ENCODE data around the gene CLASP2.
"Not testable (repeated sequence)": the region's sequence is repeated elsewhere in the genome, so short reads cannot be mapped to it uniquely, and the experiment has no call there.

The CLASP2 gene

DNA sequence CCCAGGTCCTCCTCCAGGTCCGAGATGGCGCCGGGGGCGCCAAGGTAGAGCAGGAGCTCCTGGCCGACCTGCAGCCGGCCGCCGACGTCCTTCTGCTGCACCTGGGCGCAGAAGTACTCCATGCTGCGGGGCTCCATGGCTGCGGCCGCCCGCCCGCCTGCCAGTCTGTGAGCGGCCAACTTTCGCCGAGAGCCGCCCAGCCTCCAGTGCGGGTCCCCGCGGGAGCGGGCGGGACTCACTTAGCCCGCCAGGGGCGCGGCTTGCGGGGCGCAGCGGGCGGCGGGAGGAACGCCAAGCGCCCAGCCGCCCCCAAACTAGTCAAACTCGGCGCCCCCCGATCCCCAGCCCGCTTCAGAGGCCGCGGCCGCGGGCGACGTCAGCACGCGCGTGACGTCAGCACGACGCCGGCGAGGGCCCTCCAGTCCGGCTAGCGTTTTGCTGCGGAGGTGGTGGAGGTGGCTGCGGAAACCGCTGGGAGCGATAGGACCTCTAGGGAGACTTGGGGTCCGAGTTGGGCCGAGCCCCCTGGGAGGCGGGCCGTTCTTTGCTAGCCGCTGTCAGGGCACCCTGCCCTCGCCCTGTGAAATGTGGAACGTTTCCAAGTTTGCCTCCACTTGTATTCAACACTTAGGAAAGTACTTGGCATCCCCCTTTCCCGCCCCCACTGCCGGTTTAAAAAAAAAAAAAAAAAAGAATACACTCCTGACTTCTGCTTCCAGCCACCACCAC, at the start of gene CLASP2:
Gene CLASP2 (minus strand): TSS at position 389 of the 729 bp plus-strand sequence. CDS start 252 bp downstream, at position 137.
- peak; percentile 90 for DNase-seq

DNA sequence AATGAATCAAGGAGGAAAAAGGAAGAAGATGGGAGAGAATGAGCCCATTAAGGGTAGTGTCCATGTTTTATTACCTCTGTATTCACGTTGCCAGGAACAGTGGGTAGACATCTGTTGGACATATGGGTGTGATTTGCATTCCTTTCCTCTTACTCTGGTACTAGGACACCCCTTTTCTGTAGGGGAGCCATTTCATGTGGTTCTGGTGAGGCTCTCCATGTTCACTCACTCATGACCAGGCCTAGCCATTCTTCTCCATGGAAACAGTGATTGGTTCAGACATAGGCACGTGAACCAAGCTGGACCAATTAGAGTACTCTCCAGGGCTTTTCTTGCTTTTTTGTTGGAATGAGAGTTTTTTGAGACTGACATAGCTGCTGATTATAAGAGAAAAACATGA, 40.8 kb upstream of the CLASP2 start:
- no peak for DNase-seq

DNA sequence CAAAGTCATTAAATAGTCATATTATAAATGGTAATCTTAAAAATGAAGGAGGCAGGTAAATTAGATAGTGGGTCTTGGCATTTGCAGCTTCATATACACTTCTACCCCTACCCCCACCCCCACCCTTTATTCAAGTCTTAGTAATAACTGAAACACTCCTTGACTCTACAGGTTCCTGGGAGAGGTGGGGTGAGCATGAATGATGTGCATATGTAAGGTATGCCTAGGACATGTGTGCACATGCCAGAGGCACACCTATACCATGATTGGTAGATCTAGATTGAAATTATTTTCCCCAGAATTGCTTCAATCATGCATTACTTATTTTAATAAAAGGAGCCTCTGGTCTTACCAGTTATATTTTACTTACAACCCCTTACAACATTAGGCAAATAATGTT, 40.2 kb upstream of the CLASP2 start:
- no peak for DNase-seq

DNA sequence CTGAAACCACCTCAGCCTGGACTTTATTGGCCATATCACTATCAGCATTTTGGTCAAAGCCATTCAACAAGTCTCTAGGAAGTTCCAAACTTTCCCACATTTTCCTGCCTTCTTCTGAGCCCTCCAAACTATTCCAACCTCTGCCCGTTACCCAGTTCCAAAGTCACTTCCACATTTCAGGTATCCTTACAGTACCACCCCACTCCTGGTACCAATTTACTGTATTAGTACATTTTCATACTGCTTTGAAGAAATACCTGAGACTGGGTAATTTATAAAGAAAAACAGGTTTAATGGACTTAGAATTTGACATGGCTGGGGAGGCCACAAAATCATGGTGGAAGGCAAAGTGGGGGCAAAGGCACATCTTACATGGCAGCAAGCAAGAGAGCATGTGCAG, 36.3 kb upstream of the CLASP2 start:
- DNase-seq: not testable (repeated sequence)

DNA sequence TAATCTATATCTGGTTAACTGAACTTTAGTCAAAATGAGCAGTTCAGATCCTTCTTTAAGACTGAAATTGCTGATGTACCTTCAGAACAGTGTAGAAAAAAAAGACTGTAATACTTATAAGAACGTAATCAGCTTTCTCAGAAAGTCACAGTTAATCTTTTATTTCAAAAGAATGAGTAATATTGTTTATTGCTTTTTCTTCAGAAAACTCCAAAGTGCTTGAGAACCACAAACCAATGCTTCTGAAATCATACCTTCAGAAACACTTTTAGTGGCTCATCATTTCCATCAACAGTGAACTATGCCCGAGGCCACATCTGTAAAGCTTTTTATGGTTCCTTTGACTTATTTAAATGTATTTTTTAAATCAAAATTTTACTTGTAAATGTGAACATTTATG, 33.3 kb upstream of the CLASP2 start:
- no peak for DNase-seq

DNA sequence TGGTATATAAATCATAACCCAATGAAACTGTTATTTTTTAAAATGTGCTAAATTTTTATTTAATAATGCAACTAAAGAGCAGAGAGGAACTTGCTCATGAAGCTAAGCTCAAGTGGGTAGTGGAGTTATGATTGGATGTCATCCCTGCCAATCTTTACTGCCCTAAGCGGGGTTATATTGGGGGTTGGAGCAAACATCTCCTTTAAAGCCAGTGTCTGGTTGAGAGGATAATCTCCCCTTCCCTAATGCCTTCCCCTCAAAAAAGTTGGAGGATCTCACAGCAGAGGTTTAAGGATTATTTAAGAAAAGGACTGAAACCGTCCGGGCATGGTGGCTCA, 32.1 kb upstream of the CLASP2 start:
- no peak for DNase-seq

DNA sequence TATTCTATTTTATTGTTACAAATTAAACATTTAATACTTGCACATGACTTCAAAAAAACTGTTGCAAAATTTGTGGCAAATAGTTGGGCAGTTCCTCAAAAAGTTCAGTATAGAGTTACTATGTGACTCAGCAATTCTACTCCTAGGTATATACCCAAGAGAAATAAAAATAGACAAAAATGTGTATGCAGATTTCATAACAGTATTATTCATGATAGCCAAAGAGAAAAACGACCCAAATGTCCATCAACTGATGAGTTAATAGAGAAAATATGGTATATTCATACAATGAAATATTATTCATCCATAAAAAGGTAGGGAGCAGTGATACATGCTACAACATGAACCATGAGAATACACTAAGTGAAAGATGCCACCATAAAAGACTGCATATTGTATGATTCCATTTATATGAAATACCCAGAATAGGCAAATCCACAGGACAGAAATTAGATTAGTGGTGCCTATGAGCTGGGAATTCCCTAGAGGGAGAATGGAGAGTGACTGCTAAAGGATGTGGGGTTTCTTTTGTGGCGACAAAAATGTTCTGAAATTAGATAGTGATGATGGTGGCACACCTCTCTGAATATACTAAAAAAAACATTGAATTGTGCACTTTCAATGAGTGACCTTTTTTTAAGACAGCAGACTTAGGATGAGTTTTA, 31.6 kb upstream of the CLASP2 start:
- no peak for DNase-seq

DNA sequence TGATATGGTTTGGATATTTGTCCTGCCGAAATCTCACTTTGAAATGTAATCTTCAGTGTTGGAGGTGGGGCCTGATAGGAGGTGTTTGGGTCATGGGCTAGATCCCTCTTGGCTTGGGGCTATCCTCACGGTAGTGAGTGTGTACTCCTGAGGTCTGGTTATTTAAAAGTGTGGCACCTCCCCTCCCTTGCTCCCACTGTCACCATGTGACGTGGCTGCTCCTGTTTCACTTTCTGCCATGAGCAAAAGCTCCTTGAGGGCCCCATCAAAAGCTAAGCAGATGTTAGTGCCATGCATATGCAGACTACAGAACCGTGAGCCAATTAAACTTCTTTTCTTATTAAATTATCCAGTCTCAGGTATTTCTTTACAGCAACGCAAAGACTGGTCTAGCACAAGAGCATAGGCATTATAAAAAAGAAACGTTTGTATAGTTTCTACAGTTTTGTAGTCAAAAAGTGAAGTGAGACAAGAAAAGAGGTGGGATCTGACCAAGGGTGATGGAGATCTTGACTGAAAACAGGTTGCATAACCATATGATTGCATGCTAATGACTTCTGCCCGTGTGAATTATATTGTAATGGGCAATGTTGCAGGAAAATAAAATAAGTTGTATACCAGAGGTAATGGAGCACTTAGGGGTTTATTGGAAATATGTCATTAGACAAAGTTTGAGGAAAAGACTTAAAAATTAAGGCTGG, 28.5 kb upstream of the CLASP2 start:
- no peak for DNase-seq

DNA sequence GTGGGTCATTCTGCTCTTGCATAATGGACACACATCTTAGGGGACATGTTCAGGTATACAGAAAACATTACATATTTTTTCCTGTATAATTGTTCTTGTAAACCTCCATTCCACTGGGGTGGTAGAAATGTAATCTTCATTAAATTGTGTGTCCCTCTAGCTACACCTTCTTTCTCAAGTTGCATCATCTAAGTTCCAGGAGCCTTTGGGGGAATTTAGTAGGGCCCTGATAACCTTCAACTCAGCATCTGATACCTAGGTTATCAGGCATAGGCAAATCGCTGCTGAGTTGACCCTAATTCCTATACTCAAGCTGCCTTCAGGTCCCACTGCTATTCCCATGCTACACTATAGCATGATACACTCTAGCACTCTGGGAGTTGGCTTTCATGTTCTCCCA, 19.1 kb upstream of the CLASP2 start:
- DNase-seq: no peak

DNA sequence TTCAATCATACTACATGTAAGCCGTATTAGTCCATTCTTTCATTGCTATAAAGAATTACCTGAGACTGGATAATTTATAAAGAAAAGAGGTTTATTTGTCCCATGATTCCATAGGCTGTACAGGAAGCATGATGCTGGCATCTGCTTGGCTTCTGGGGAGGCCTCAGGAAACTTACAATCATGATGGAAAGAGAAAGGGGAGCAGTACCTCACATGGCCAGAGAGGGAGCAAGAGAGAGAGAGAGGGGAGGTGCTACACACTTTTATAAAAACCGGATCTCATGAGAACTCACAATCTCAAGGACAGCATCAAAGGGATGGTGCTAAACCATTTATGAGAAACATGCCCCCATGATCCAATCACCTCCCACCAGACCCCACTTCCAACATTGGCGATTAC, 14.3 kb upstream of the CLASP2 start:
- DNase-seq: peak; percentile 31

DNA sequence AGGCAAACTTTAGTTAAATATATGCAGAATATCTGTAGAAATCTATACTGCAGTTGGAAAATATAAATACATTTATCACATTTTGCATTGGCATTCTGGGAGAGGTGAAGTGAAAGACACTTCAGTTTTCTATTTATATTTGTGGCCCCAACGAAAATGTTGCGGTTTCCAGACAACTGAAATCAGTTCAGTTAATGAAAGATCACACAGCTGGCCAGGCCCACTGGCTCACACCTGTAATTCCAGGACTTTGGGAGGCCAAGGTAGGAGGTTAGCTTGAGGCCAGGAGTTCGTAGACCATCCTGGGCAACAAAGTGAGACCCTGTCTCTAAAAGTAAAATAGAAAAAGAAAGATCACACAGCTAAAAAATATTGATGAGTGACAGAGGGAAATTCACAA, 11.9 kb upstream of the CLASP2 start:
- DNase-seq: no peak

DNA sequence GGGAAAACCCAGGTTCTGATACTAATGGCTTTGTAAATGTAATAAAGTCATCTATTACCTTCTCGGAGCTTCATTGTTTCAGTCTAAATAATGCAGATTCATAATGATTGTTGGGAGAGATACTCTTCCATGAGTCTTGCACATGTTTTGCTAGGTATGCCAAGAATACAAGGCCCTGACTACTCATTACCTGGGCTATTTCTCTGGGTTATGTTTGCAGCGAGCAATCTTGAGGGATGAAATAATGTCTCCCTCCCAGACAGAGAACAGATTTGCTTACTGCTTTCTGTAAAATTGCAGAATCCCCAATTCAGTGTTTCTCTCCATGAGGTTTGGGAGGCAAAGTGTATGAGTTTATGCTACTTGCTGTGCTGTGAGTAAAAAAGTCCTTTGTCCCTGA, 6.2 kb upstream of the CLASP2 start:
- DNase-seq: no peak

DNA sequence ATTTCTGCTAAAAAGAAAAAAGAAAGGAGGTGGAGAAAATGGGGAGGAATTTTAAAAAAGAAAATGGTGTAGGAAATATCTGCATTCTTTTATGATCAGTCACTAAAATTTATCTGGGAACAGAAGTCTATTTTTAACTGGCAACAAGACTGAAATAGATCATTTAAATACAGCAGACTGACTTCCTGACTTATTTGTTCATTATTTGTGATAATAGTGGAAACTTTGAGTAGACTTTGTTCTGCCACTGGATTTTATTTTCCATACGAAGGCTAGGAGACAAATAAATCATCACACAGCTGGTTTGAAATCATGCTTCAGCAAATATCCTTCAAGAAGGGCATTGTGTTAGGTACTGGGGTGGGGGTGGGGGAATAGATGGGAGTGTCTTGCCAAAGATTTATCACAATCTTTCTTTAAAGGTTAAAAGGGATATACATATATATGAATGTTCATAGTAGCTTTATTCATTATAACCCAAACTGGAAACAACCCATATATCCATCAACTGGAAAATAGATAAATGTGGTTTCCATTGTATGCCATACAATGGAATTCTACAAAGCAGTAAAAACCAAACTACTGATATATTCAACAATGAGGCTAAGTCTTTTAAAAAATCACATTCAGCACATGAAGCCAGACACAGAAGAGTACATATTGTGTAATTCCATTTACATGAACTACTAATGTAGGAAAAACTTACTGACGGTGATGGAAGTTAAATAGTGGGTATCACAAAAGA, 4.7 kb upstream of the CLASP2 start:
- no peak for DNase-seq

DNA sequence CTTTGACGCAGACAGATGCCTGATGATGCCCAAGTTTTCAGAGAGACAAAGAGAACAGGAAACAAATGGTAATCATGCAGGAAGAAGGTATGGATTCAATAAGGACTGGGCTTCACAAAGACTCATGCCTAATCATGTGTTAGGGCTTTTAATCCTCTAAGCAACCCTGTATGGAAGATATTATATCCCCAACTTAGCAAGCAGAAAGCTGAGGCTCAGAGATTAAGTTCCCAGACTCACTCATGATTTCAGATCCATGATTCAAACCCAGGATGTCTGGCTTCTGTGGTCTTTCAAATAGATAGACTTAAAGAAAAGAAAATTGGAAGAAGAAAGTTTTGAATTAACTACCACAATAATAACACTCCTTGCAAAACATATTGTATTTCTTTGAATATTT, 4.1 kb upstream of the CLASP2 start:
- DNase-seq: no peak

DNA sequence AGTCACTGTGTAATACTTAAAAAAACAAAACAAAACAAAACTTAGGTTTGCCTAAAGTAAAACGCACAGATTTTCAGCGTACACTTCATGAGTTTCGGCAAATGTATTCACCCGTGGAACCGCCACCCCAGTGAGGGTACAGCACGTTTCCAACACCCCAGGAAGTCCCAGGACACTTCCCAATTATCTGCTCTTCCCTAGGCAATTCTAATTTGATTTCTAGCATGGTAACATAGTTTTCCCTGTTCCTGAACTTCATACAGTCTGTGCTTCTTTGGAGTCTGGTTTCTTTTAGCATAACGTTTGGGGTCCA, 497 bp upstream of the CLASP2 start:
- peak; percentile 24 for DNase-seq

DNA sequence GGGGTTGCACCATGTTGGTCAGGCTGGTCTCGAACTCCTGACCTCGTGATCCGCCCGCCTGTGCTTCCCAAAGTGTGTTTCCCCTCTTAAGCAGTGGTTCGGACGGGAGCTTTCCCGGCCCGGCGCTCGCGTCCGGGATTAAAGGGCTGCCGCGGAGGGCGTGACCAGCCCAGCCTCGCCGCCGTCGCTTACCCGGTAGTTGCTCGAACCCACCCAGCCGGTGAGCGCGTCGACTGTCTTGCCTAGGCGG, 513 bp downstream of the CLASP2 start:
- peak; percentile 75 for DNase-seq

DNA sequence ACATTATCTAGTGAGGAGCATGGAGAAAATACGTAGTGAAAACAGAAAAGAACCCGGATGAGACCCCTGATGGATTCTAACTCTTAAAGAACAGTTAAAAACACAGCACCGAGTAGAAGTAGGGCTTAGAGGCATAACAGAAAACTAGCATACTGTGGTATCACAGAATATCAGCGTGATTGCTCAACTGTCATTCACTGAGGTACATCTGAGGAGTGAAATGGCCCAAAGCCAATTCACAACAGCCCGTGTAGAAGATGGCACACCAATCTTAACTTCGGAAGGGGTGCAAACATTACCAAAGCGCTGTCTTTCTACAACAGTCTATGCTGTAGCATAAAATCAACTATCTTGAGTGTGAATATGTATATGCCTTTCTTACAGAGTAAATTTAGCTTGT, 1.8 kb downstream of the CLASP2 start:
- DNase-seq: no peak

DNA sequence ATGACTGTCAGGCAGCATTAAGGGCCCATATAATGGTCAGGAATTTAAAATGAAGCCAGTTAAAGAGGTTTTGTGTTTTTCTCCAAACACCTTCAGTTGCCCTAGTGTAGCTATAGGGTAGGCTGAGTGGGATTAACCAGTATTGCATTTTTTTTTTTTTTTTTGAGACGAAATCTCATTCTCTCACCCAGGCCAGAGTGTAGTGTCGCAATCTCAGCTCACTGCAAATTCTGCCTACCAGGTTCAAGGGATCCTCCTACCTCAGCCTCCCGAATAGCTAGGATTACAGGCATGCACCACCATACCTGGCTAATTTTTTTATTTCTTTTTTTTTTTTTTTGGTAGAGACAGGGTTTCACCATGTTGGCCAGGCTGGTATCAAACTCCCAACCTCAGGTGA, 7.0 kb downstream of the CLASP2 start:
- no peak for DNase-seq

DNA sequence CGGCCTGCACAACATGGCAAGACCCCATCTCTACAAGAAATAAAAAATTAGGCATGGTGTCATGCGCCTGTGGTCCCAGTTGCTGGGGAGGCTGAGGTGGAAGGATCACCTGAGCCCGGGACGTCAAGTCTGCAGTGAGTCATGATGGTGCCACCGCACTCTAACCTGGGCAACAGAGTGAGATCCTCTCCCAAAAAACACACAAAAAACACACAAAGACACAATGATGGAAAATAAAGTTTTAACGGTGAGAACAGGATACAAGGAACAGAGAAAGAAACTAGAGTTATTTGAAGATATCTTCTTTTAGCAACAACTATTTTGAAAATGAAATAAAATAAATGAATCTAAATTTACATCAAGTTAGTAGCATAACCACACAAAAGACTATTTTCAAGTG, 12.0 kb downstream of the CLASP2 start:
- DNase-seq: no peak

DNA sequence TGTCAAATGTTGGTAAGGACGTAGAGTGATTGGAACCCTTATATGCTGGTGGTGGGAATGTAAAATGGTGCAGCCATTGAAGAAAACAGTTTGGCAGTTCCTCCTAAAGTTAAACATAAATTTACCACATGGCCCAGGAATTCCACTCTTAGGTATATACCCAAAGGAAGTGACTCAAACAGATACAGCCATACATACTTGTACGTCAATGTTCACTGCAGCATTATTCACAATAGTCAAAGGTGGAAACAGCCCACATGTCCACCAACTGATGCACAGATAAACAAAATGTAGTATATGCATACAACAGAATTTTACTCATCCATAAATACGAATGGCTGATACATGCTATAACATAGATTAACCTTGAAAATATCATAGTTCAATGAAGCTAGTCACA, 13.2 kb downstream of the CLASP2 start:
- no peak for DNase-seq

DNA sequence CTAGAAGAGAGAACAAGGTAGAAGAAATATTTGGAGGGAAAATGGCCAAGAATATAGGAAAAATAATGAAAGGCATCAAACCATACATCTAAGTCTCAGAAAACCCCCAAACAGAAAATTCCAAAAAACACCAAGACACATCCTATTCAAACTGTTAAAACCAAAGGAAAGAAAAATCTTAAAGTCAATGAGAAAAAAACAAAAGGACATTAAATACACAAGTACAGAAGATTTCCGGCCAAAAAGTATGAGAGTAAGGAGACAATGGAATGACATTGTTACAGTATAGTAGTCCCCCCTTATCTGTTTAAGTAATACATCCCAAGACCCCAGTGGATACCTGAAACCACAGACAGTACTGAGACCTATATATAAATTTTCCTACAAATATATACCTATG, 18.8 kb downstream of the CLASP2 start:
- DNase-seq: no peak

DNA sequence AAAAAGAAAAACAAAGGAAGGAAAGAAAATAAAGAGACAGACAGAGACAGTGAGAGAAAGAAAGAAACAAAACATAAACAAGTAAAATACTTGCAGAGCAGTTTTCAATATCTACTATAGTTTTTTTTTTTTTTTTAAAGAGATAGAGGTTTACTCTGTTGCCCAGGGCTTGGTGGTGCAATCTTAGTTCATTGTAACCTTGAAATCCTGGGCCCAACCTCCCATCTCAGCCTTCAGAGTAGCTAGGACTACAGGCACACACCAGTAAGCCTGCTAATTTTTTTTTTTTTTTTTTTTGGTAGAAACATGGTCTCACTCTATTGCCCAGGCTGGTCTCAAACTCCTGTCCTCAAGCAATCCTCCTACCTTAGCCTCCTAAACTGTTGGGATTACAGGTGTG, 23.1 kb downstream of the CLASP2 start:
- DNase-seq: no peak

DNA sequence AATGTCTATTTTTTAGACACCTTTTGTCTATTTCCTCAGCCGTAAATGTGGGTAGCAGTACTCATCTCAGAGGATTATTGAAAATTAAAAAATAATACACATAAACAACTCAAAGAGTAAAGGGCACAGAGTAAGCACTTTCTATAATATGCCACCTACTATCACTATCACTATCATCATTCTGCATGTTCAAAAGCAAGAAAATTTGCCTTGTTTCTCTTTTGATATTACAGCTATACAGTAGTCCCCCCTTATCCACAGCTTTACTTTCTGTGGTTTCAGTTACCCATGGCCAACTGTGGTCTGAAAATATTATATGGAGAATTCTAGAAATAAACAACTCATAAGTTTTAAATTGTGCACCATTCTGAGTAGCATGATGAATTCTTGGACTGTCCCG, 27.7 kb downstream of the CLASP2 start:
- no peak for DNase-seq

DNA sequence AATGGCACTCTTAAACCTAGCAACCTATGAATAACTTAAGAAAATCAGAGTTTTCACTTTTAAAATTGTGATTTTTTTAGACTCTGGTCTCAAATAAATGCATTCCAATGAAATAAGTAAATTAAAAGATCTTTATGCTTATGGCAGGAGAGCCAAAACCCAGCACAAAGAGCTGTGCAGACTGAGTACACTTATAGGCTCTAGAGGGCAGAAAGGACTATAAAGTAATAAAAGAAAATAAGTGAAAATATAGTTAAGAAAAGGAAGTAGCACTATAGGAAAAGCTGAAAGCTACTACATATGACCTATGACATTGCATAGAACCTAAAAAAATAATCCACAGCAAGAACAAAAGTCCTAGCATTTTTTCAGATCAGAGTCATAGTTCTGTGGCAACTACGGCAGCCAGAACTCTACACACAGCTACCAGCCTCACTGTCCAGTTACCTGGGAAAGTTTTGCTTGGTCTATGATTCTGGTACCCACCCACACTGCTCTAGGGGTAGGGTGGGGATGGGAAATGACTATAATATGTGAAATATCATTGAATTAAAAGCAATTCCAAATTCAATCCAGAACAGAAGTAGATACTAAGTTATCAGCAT, 30.5 kb downstream of the CLASP2 start:
- no peak for DNase-seq

Data from stimulated activated CD4-positive, alpha-beta T cell treated with anti-CD3 and anti-CD28 coated beads, Interleukin-15, amount 100 ng/mL, for 24 hours (primary cell).